SK-N-SH (cell line): Measurements from ENCODE around the gene GABRB3. TPM values are rescaled to one million over a fixed set of nuclear protein-coding genes. Genes with fewer than 3 reads are reported as not detected.

ENCODE experiments used
- CTCF ChIA-PET: fragments of 300-600, 350-600 bp; formaldehyde crosslinking; extraction: SDS; loops from one replicate; lab custom pipeline; 2021; lab: Yijun Ruan, JAX
- POLR2A ChIA-PET: fragments of 350-600 bp; sonication (Branson Sonifier 250); formaldehyde crosslinking; extraction: SDS; loops from one replicate; lab custom pipeline; 2020; ENCODE audit warnings: antibody characterized with exemption, inconsistent platforms; lab: Yijun Ruan, JAX
- DNase-seq: peaks from one replicate; pipeline ENCODE4 v3.0.0; 2012
- H2AFZ ChIP-seq: fragments of 200-600 bp; sonication (generic); 2 replicates; pipeline ENCODE4 v1.8.1; 2016; ENCODE audit warnings: antibody characterized with exemption, mild to moderate bottlenecking, low read depth
- H3F3A ChIP-seq: fragments of 200-600 bp; sonication (generic); replicated peaks from 2 replicates; pipeline ENCODE3; 2016; ENCODE audit warnings: antibody characterized with exemption, mild to moderate bottlenecking; ENCODE audit not compliant: insufficient read depth
- H3K27ac ChIP-seq, 2 experiments: fragments of 200-500 bp in 1 of 2; fragments of 200-600 bp in 1 of 2; sonication (Bioruptor generic) in 1 of 2; sonication (generic), shearing (Covaris generic) in 1 of 2; 2 replicates each; pipeline versions ENCODE4 v1.5.1 to v1.6.1; 2014 to 2016; ENCODE audit warnings: low read depth in 2 of 2, inconsistent platforms in 1 of 2, low read length in 1 of 2, mild to moderate bottlenecking in 1 of 2, mixed read lengths in 1 of 2
- H3K27me3 ChIP-seq: fragments of 200-600 bp; sonication (generic), shearing (Covaris generic); 2 replicates; pipeline ENCODE4 v1.6.1; 2016; ENCODE audit warnings: mixed run types; ENCODE audit not compliant: insufficient read depth
- H3K36me3 ChIP-seq, 2 experiments: fragments of 200-500 bp in 1 of 2; fragments of 200-600 bp in 1 of 2; sonication (Bioruptor generic) in 1 of 2; sonication (generic) in 1 of 2; replicated peaks in 1 of 2; 2 replicates each; pipeline versions ENCODE3 to v1.5.1; 2014 to 2016; ENCODE audit warnings: low read length in 1 of 2, mild to moderate bottlenecking in 1 of 2; ENCODE audit not compliant: insufficient read depth in 2 of 2, control insufficient read depth in 1 of 2
- H3K4me1 ChIP-seq, 2 experiments: fragments of 200-500 bp in 1 of 2; fragments of 200-600 bp in 1 of 2; sonication (Bioruptor generic) in 1 of 2; sonication (generic), shearing (Covaris generic) in 1 of 2; 2 replicates each; pipeline versions ENCODE4 v1.5.1 to v1.6.1; 2014 to 2016; ENCODE audit warnings: low read depth in 1 of 2, low read length in 1 of 2, mixed run types in 1 of 2; ENCODE audit not compliant: insufficient read depth in 2 of 2, control insufficient read depth in 1 of 2
- H3K4me2 ChIP-seq: fragments of 200-600 bp; sonication (generic), shearing (Covaris generic); 2 replicates; pipeline ENCODE4 v1.6.1; 2017; ENCODE audit warnings: mixed run types
- H3K4me3 ChIP-seq, 2 experiments: fragments of 200-500 bp in 1 of 2; fragments of 200-600 bp in 1 of 2; sonication (Bioruptor generic) in 1 of 2; sonication (generic), shearing (Covaris generic) in 1 of 2; 2 replicates each; pipeline versions ENCODE4 v1.5.1 to v1.8.1; 2014 to 2016; ENCODE audit warnings: low read depth in 2 of 2, inconsistent platforms in 1 of 2, low read length in 1 of 2, mild to moderate bottlenecking in 1 of 2, mixed read lengths in 1 of 2, moderate library complexity in 1 of 2
- H3K79me2 ChIP-seq: fragments of 200-600 bp; sonication (generic); 2 replicates; pipeline ENCODE4 v1.8.1; 2017; ENCODE audit warnings: mild to moderate bottlenecking; ENCODE audit not compliant: insufficient read depth
- H3K9ac ChIP-seq: fragments of 200-600 bp; sonication (generic); 2 replicates; pipeline ENCODE4 v1.6.1; 2017; ENCODE audit warnings: mixed run types
- H3K9me2 ChIP-seq: fragments of 200-600 bp; sonication (generic); 2 replicates; pipeline ENCODE4 v1.6.1; 2017; ENCODE audit warnings: mixed run types
- H3K9me3 ChIP-seq: fragments of 200-600 bp; sonication (generic); 2 replicates; pipeline ENCODE4 v1.6.1; 2017; ENCODE audit warnings: mixed run types, mild to moderate bottlenecking, moderate library complexity
- H4K20me1 ChIP-seq: fragments of 200-600 bp; sonication (generic); 2 replicates; pipeline ENCODE4 v1.6.1; 2017; ENCODE audit warnings: mild to moderate bottlenecking, mixed run types; ENCODE audit not compliant: insufficient read depth
- CHD2 ChIP-seq: fragments of 150-350 bp; IDR thresholded peaks from 2 replicates; pipeline ENCODE4 v1.6.1; 2018; ENCODE audit warnings: low read length; ENCODE audit not compliant: partially characterized antibody
- EZH2phosphoT487 ChIP-seq: fragments of 200-600 bp; sonication (generic); IDR thresholded peaks from 2 replicates; pipeline ENCODE4 v1.6.1; 2017; ENCODE audit warnings: low read depth, mixed run types, mild to moderate bottlenecking, antibody characterized with exemption, moderate library complexity, borderline replicate concordance
- FOXJ3 ChIP-seq: sonication (generic); formaldehyde crosslinking; IDR thresholded peaks from 2 replicates; pipeline ENCODE4 v1.5.1; 2020; ENCODE audit warnings: mild to moderate bottlenecking, missing genetic modification reagents
- GATA2 ChIP-seq: sonication (generic); formaldehyde crosslinking; IDR thresholded peaks from 2 replicates; pipeline ENCODE4 v1.5.0; 2020; ENCODE audit warnings: mild to moderate bottlenecking, missing genetic modification reagents
- JUND ChIP-seq: IDR thresholded peaks from 2 replicates; pipeline ENCODE4 v1.4.0; 2012
- NFIC ChIP-seq: IDR thresholded peaks from 2 replicates; pipeline ENCODE4 v1.4.0; 2012; ENCODE audit warnings: borderline replicate concordance
- POLR2AphosphoS5 ChIP-seq: IDR thresholded peaks from 2 replicates; pipeline ENCODE4 v1.6.1; 2012; ENCODE audit warnings: low read depth, low read length
- RAD21 ChIP-seq: IDR thresholded peaks from 2 replicates; pipeline ENCODE4 v1.6.1; 2012; ENCODE audit warnings: mild to moderate bottlenecking, low read length
- RXRA ChIP-seq: IDR thresholded peaks from 2 replicates; pipeline ENCODE4 v1.4.0; 2012; ENCODE audit warnings: low read depth, mild to moderate bottlenecking, borderline replicate concordance
- SMC3 ChIP-seq: IDR thresholded peaks from 2 replicates; pipeline ENCODE4 v1.6.1; 2012; ENCODE audit warnings: low read depth, low read length, improper control_type of control experiment
- TCF12 ChIP-seq: IDR thresholded peaks from 2 replicates; pipeline ENCODE4 v1.4.0; 2012
- YY1 ChIP-seq: IDR thresholded peaks from 2 replicates; pipeline ENCODE4 v1.4.0; 2012; ENCODE audit warnings: low read depth, mild to moderate bottlenecking
- WGBS: methylation state at CpG from one replicate; pipeline ENCODE4 v1.1.6; 2017; ENCODE audit warnings: low lambda C conversion rate; 5-methylcytosine and 5-hydroxymethylcytosine counted together
- polyA plus RNA-seq, 3 experiments: library from polyadenylated mRNA; depleted of rRNA; stranded (reverse); fragments of >200 nt; gene quantifications; 2 replicates each; pipeline ENCODE4 v1.2.3, GENCODE V29; 2012
- TF ChIP-seq, protein P1 (sequence below): IDR thresholded peaks from 2 replicates; pipeline ENCODE4 v1.4.0; 2012; ENCODE audit warnings: low read depth, borderline replicate concordance
- TF ChIP-seq, protein P2 (sequence below): IDR thresholded peaks from 2 replicates; pipeline ENCODE4 v1.4.0; 2012; ENCODE audit warnings: low read depth
- TF ChIP-seq, protein P3 (sequence below): IDR thresholded peaks from 2 replicates; pipeline ENCODE4 v1.6.1; 2012; ENCODE audit warnings: mild to moderate bottlenecking, low read depth, low read length, moderate library complexity
- TF ChIP-seq, protein P4 (sequence below): fragments of 150-350 bp; IDR thresholded peaks from 2 replicates; pipeline ENCODE4 v1.6.1; 2016; ENCODE audit warnings: mild to moderate bottlenecking, low read depth, low read length
- TF ChIP-seq, protein P5 (sequence below): fragments of 150-350 bp; IDR thresholded peaks from 2 replicates; pipeline ENCODE4 v1.6.1; 2017; ENCODE audit warnings: antibody characterized with exemption, low read length, low read depth, borderline replicate concordance

Gene GABRB3
- polyA plus RNA-seq, 1 of the 3 experiments (the other 2 are of a cell fraction) = 0.10 TPM

DNA sequence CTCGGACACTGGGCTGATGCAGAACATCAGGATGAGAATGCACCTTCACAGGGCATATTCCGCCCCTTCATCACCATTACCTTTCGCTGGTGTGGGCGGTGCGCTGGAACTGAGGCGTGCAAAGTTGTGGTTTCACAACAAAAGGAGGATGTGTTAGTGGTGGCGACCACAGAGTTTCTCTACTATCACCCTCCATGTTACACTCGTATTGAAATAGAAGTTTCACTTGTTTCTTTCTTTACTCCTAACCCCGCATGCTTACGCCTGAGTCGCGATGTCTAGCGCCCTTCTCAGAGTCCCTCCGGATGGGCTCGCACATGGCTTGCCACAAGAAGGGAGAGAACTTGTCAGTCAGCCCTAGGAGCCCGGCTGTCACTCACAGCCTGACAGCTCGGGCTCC lies 148.7 kb downstream of the GABRB3 start:
- Histone ChIP-seq H3F3A (no peaks in the 10 kb centered on the region), H3K27ac (no peak overlapping the region), H2AFZ (no peak overlapping the region), H3K4me3 (no peak overlapping the region), H4K20me1 (no peaks in the 10 kb centered on the region), H3K27me3 (no peaks in the 10 kb centered on the region), H3K79me2 (no peaks in the 10 kb centered on the region), H3K9me3 (no peaks in the 10 kb centered on the region), H3K4me2 (no peak overlapping the region), H3K36me3 (no peaks in the 10 kb centered on the region), H3K9me2 (no peaks in the 10 kb centered on the region), H3K4me1 (peaks cover 0 to 7% of the 10 kb centered on the region in 2 experiments; a peak in 2 of 4 replicates), H3K9ac (no peak overlapping the region)
- DNase-seq = no peak
- WGBS = 68% methylated on average over 17 of the region's 17 CpGs
- ChIA-PET CTCF (no interaction called here), POLR2A (no interaction called here)
- no peak for TF ChIP-seq RXRA
- no peak for TF ChIP-seq NFIC
- TF ChIP-seq FOXJ3 (CRISPR knock-in tag) = no peak
- TF ChIP-seq, protein P1, sequence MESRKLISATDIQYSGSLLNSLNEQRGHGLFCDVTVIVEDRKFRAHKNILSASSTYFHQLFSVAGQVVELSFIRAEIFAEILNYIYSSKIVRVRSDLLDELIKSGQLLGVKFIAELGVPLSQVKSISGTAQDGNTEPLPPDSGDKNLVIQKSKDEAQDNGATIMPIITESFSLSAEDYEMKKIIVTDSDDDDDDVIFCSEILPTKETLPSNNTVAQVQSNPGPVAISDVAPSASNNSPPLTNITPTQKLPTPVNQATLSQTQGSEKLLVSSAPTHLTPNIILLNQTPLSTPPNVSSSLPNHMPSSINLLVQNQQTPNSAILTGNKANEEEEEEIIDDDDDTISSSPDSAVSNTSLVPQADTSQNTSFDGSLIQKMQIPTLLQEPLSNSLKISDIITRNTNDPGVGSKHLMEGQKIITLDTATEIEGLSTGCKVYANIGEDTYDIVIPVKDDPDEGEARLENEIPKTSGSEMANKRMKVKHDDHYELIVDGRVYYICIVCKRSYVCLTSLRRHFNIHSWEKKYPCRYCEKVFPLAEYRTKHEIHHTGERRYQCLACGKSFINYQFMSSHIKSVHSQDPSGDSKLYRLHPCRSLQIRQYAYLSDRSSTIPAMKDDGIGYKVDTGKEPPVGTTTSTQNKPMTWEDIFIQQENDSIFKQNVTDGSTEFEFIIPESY = no peak
- TF ChIP-seq GATA2 = no peak
- TF ChIP-seq, protein P2, sequence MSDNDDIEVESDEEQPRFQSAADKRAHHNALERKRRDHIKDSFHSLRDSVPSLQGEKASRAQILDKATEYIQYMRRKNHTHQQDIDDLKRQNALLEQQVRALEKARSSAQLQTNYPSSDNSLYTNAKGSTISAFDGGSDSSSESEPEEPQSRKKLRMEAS = no peak
- no peak for TF ChIP-seq TCF12
- TF ChIP-seq, protein P3, sequence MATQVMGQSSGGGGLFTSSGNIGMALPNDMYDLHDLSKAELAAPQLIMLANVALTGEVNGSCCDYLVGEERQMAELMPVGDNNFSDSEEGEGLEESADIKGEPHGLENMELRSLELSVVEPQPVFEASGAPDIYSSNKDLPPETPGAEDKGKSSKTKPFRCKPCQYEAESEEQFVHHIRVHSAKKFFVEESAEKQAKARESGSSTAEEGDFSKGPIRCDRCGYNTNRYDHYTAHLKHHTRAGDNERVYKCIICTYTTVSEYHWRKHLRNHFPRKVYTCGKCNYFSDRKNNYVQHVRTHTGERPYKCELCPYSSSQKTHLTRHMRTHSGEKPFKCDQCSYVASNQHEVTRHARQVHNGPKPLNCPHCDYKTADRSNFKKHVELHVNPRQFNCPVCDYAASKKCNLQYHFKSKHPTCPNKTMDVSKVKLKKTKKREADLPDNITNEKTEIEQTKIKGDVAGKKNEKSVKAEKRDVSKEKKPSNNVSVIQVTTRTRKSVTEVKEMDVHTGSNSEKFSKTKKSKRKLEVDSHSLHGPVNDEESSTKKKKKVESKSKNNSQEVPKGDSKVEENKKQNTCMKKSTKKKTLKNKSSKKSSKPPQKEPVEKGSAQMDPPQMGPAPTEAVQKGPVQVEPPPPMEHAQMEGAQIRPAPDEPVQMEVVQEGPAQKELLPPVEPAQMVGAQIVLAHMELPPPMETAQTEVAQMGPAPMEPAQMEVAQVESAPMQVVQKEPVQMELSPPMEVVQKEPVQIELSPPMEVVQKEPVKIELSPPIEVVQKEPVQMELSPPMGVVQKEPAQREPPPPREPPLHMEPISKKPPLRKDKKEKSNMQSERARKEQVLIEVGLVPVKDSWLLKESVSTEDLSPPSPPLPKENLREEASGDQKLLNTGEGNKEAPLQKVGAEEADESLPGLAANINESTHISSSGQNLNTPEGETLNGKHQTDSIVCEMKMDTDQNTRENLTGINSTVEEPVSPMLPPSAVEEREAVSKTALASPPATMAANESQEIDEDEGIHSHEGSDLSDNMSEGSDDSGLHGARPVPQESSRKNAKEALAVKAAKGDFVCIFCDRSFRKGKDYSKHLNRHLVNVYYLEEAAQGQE = no peak
- TF ChIP-seq YY1 = no peak
- TF ChIP-seq EZH2phosphoT487 = no peak
- no peak for TF ChIP-seq POLR2AphosphoS5
- TF ChIP-seq, protein P4, sequence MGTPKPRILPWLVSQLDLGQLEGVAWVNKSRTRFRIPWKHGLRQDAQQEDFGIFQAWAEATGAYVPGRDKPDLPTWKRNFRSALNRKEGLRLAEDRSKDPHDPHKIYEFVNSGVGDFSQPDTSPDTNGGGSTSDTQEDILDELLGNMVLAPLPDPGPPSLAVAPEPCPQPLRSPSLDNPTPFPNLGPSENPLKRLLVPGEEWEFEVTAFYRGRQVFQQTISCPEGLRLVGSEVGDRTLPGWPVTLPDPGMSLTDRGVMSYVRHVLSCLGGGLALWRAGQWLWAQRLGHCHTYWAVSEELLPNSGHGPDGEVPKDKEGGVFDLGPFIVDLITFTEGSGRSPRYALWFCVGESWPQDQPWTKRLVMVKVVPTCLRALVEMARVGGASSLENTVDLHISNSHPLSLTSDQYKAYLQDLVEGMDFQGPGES = no peak
- no peak for TF ChIP-seq SMC3
- TF ChIP-seq, protein P5, sequence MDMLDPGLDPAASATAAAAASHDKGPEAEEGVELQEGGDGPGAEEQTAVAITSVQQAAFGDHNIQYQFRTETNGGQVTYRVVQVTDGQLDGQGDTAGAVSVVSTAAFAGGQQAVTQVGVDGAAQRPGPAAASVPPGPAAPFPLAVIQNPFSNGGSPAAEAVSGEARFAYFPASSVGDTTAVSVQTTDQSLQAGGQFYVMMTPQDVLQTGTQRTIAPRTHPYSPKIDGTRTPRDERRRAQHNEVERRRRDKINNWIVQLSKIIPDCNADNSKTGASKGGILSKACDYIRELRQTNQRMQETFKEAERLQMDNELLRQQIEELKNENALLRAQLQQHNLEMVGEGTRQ = no peak
- no peak for TF ChIP-seq JUND
- no peak for TF ChIP-seq CHD2
- TF ChIP-seq RAD21 = no peak
